ENCODE results near the gene ADAMTSL1.

The ADAMTSL1 gene

DNA sequence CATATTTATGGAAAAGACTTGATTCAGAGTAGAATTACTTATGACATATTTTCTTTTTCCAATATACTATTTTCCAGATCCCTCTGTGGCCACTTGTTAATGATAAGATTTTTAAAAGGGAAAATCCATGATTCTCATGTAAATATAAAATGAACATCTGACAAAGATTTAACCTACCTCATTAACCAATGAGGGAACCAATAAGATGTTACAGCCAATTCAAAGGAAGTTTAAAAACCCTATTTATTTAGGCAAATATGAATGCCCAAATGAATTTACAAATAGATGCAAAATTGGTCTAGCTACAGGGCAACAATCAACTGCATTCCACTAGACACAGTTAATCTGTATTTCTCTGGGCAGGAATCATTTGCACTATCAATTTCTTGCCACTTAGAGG lies 226.8 kb downstream of the ADAMTSL1 start:
- Histone ChIP-seq H3K9me3 (ENCODE audit: insufficient read depth, low read depth, low read length) (no peaks in the 10 kb centered on the region), H3K4me3 (ENCODE audit: low read length, poor library complexity, severe bottlenecking) (no peak overlapping the region), H3K27me3 (ENCODE audit: insufficient read depth, low read length, poor library complexity, severe bottlenecking) (no peaks in the 10 kb centered on the region), H3K9me2 (replicated peaks; ENCODE audit: low read depth, low read length) (no peaks in the 10 kb centered on the region), H3K4me2 (ENCODE audit: low read depth, low read length, poor library complexity, severe bottlenecking) (no peak overlapping the region), H3K79me2 (ENCODE audit: insufficient read depth, low read length) (no peaks in the 10 kb centered on the region), H4K20me1 (ENCODE audit: insufficient read depth, low read length, poor library complexity, severe bottlenecking) (no peaks in the 10 kb centered on the region), H2AFZ (ENCODE audit: low read length) (no peak overlapping the region), H3K4me1 (ENCODE audit: insufficient read depth, low read length, poor library complexity, severe bottlenecking) (no peaks in the 10 kb centered on the region), H3F3A (ENCODE audit: low read depth) (no peaks in the 10 kb centered on the region), H3K9ac (ENCODE audit: low read depth, low read length, poor library complexity, severe bottlenecking) (no peak overlapping the region), H3K36me3 (ENCODE audit: insufficient read depth, low read length) (no peaks in the 10 kb centered on the region)
- TF ChIP-seq CTCF (conservative IDR thresholded peaks at IDR 0.05; ENCODE audit: low read length) (no peak), EZH2phosphoT487 (IDR thresholded peaks at IDR 0.05; ENCODE audit: borderline replicate concordance) (no peak)

DNA sequence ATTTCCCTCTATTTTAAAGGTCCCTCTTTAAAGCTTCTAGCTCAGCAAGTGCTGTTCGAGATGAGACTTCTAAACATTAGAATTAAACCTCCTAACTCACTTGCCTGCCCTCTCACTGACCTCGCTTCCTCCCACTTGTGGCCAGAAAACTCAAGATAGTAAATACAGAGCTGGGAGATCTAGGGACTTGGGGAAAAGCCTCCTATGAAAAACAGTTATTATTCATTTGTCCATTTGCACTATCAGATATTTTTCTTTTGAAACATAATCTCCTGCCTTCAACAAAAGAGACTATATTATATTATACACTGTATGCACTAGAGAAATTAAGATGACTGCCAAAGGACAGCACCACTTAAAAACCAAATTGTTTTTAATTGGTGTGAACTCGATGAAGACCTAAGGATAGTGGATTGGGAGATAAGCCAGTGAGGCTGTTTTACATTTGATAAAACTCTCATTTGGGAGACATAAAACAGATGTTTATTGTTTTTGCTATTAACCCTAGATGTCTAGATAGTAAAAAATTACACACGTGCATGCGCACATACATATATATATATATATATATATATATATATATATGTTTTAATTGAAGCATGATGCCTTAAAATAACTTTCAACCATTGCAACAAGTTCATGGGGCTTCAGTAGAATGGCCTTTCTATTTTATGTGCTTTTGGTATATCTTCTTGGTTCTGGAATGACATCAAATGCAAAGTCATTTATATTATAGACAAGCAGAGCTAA lies 229.4 kb downstream of the ADAMTSL1 start:
- no peaks in the 10 kb centered on the region for H3K27me3 ChIP-seq (ENCODE audit: insufficient read depth, low read length, poor library complexity, severe bottlenecking)
- TF ChIP-seq CTCF (conservative IDR thresholded peaks at IDR 0.05; ENCODE audit: low read length) = no peak
- TF ChIP-seq EZH2phosphoT487 (IDR thresholded peaks at IDR 0.05; ENCODE audit: borderline replicate concordance) = no peak
- no peaks in the 10 kb centered on the region for H3K4me1 ChIP-seq (ENCODE audit: insufficient read depth, low read length, poor library complexity, severe bottlenecking)
- no peaks in the 10 kb centered on the region for H3K79me2 ChIP-seq (ENCODE audit: insufficient read depth, low read length)
- no peak overlapping the region for H3K4me2 ChIP-seq (ENCODE audit: low read depth, low read length, poor library complexity, severe bottlenecking)
- no peak overlapping the region for H3K4me3 ChIP-seq (ENCODE audit: low read length, poor library complexity, severe bottlenecking)
- H3K9ac ChIP-seq (ENCODE audit: low read depth, low read length, poor library complexity, severe bottlenecking) = no peak overlapping the region
- H3F3A ChIP-seq (ENCODE audit: low read depth) = no peaks in the 10 kb centered on the region
- H4K20me1 ChIP-seq (ENCODE audit: insufficient read depth, low read length, poor library complexity, severe bottlenecking) = no peaks in the 10 kb centered on the region
- H3K9me2 ChIP-seq (replicated peaks; ENCODE audit: low read depth, low read length) = no peaks in the 10 kb centered on the region
- no peaks in the 10 kb centered on the region for H3K9me3 ChIP-seq (ENCODE audit: insufficient read depth, low read depth, low read length)
- no peaks in the 10 kb centered on the region for H3K36me3 ChIP-seq (ENCODE audit: insufficient read depth, low read length)
- no peak overlapping the region for H2AFZ ChIP-seq (ENCODE audit: low read length)

DNA sequence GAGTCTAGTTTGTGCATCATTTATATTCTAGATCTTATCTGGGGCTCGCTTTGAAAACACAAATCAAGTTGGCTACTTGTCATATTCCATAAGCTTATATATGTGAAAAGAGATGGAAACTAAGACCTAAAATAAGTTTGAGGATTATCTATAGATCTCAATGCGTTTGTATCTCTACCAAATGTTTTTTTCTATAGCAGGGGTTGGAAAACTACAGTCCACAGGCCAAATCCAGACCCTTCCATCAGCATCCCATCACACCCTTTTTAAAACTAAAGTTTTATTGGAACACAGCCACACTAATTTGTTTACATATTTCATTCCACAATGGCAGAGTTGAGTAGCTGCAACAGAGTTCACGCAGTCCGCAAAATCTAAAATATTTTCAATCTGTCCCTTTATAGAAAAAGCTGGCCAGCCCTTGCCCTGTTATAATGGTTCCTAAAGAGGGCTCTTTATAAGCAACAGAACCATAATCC lies 230.0 kb downstream of the ADAMTSL1 start:
- Histone ChIP-seq H2AFZ (ENCODE audit: low read length) (no peak overlapping the region), H3K9me3 (ENCODE audit: insufficient read depth, low read depth, low read length) (no peaks in the 10 kb centered on the region), H3K9me2 (replicated peaks; ENCODE audit: low read depth, low read length) (no peaks in the 10 kb centered on the region), H4K20me1 (ENCODE audit: insufficient read depth, low read length, poor library complexity, severe bottlenecking) (no peaks in the 10 kb centered on the region), H3K4me2 (ENCODE audit: low read depth, low read length, poor library complexity, severe bottlenecking) (no peak overlapping the region), H3K79me2 (ENCODE audit: insufficient read depth, low read length) (no peaks in the 10 kb centered on the region), H3F3A (ENCODE audit: low read depth) (no peaks in the 10 kb centered on the region), H3K9ac (ENCODE audit: low read depth, low read length, poor library complexity, severe bottlenecking) (no peak overlapping the region), H3K27me3 (ENCODE audit: insufficient read depth, low read length, poor library complexity, severe bottlenecking) (no peaks in the 10 kb centered on the region), H3K4me1 (ENCODE audit: insufficient read depth, low read length, poor library complexity, severe bottlenecking) (no peaks in the 10 kb centered on the region), H3K4me3 (ENCODE audit: low read length, poor library complexity, severe bottlenecking) (no peak overlapping the region), H3K36me3 (ENCODE audit: insufficient read depth, low read length) (no peaks in the 10 kb centered on the region)
- TF ChIP-seq CTCF (conservative IDR thresholded peaks at IDR 0.05; ENCODE audit: low read length) = no peak
- no peak for TF ChIP-seq EZH2phosphoT487 (IDR thresholded peaks at IDR 0.05; ENCODE audit: borderline replicate concordance)
